ENCODE measurements around the gene FADS1. TPM values are rescaled to one million over a fixed set of nuclear protein-coding genes. Genes with fewer than 3 reads are reported as not detected.
A peak's percentile ranks its signal among the peaks of the same experiment; 100 is the strongest.

Gene FADS1
- total and polyA plus RNA-seq, 2 of the 13 experiments (the other 11 are each of a cell fraction or from before 2014, with no cell fraction given) = 91.8 to 108 TPM

GRCh38 chr11:61756452-61757212, 60.2 kb downstream of the FADS1 start (continued):
- TF ChIP-seq NR0B2 (CRISPR knock-in tag; IDR thresholded peaks at IDR 0.05) (no peak), ZNF333 (CRISPR knock-in tag; IDR thresholded peaks at IDR 0.05; ENCODE audit: borderline replicate concordance) (0 out of 2 replicates have a peak, but pooled peaks have one; percentile 10), CEBPG (CRISPR knock-in tag; IDR thresholded peaks at IDR 0.05) (peak; percentile 20; the same call in 1 of the 2 replicates), MED1 (CRISPR knock-in tag; IDR thresholded peaks at IDR 0.05) (peak; percentile 84), SRY (CRISPR knock-in tag; IDR thresholded peaks at IDR 0.05) (no peak), RARA (CRISPR knock-in tag; IDR thresholded peaks at IDR 0.05) (peak; percentile 64; the same call in 1 of the 2 replicates), LCORL (IDR thresholded peaks at IDR 0.05) (no peak), LCORL (CRISPR knock-in tag; IDR thresholded peaks at IDR 0.05) (peak; percentile 84), KLF15 (CRISPR knock-in tag; IDR thresholded peaks at IDR 0.05; ENCODE audit: borderline replicate concordance) (no peak), ATF5 (CRISPR knock-in tag; IDR thresholded peaks at IDR 0.05; ENCODE audit: low read depth) (no peak), TEF (CRISPR knock-in tag; IDR thresholded peaks at IDR 0.05) (no peak), HOXA9 (CRISPR knock-in tag; IDR thresholded peaks at IDR 0.05; ENCODE audit: borderline replicate concordance) (0 out of 2 replicates have a peak, but pooled peaks have one; percentile 30), ZC3H4 (CRISPR knock-in tag; IDR thresholded peaks at IDR 0.05; ENCODE audit: borderline replicate concordance) (peak; percentile 82; the same call in 1 of the 2 replicates), ZNF580 (CRISPR knock-in tag; IDR thresholded peaks at IDR 0.05; ENCODE audit: borderline replicate concordance, low read depth) (peak; percentile 15; the same call in 1 of the 2 replicates), PTBP1 (IDR thresholded peaks at IDR 0.05; ENCODE audit: low read depth, low read length, poor library complexity, severe bottlenecking) (no peak), DMTF1 (CRISPR knock-in tag; IDR thresholded peaks at IDR 0.05) (no peak), PITX1 (CRISPR knock-in tag; IDR thresholded peaks at IDR 0.05) (peak; percentile 24; the same call in 1 of the 2 replicates), ZNF510 (CRISPR knock-in tag; IDR thresholded peaks at IDR 0.05; ENCODE audit: low read depth) (no peak), ZNF549 (CRISPR knock-in tag; IDR thresholded peaks at IDR 0.05) (no peak), BRF2 (CRISPR knock-in tag; IDR thresholded peaks at IDR 0.05) (no peak), ATF7-NPFF (CRISPR knock-in tag; IDR thresholded peaks at IDR 0.05; ENCODE audit: low read depth) (no peak; the same call in 1 of the 2 replicates), ONECUT2 (CRISPR knock-in tag; IDR thresholded peaks at IDR 0.05) (no peak), ZNF773 (CRISPR knock-in tag; IDR thresholded peaks at IDR 0.05; ENCODE audit: borderline replicate concordance) (no peak), KDM1A (CRISPR knock-in tag; IDR thresholded peaks at IDR 0.05) (no peak)

Measured in HepG2 (cell line).